Activated CD8-positive, alpha-beta memory T cell treated with anti-CD3 and anti-CD28 coated beads, Interleukin-2, amount 50 U/mL, for 24 hours (primary cell): ENCODE measurements around the gene AHI1.

Experiments used
- DNase-seq: peaks from one replicate; pipeline ENCODE4 v3.0.0-alpha.2; 2020; ENCODE audit errors: extremely low read depth

The AHI1 gene

GRCh38 chr6:135325624-135326424 is 171.7 kb downstream of the AHI1 start:
- no peak for DNase-seq

- DNase-seq, result no peak
Measured at GRCh38 chr6:135324531-135324930, 173.0 kb downstream of the AHI1 start.

GRCh38 chr6:135323979-135324378 is 173.6 kb downstream of the AHI1 start:
- DNase-seq, result no peak

GRCh38 chr6:135323202-135323668 is 174.3 kb downstream of the AHI1 start:
- no peak for DNase-seq

GRCh38 chr6:135322427-135323201 is 174.9 kb downstream of the AHI1 start:
- DNase-seq, result no peak

GRCh38 chr6:135320721-135321621 is 176.6 kb downstream of the AHI1 start:
- no peak for DNase-seq

GRCh38 chr6:135319819-135320218 is 177.7 kb downstream of the AHI1 start:
- DNase-seq, result no peak

GRCh38 chr6:135318738-135319469 is 178.6 kb downstream of the AHI1 start:
- no peak for DNase-seq

- no peak for DNase-seq
Measured at GRCh38 chr6:135314543-135314942, 183.0 kb downstream of the AHI1 start.

- no peak for DNase-seq
Measured at GRCh38 chr6:135311446-135312200, 185.9 kb downstream of the AHI1 start.

- DNase-seq, result no peak
Measured at GRCh38 chr6:135310291-135310690, 187.2 kb downstream of the AHI1 start.

GRCh38 chr6:135306740-135307420 is 190.7 kb downstream of the AHI1 start:
- no peak for DNase-seq

- no peak for DNase-seq
Measured at GRCh38 chr6:135306166-135306565, 191.4 kb downstream of the AHI1 start.

- no peak for DNase-seq
Measured at GRCh38 chr6:135305684-135306083, 191.9 kb downstream of the AHI1 start.

GRCh38 chr6:135304883-135305282 is 192.7 kb downstream of the AHI1 start:
- DNase-seq, result no peak

GRCh38 chr6:135301304-135301703 is 196.2 kb downstream of the AHI1 start:
- DNase-seq, result no peak

- DNase-seq, result no peak
Measured at GRCh38 chr6:135300576-135300975, 197.0 kb downstream of the AHI1 start.

GRCh38 chr6:135299256-135299655 is 198.3 kb downstream of the AHI1 start:
- DNase-seq, result no peak

- DNase-seq, result no peak
Measured at GRCh38 chr6:135298455-135298854, 199.1 kb downstream of the AHI1 start.

- DNase-seq, result no peak
Measured at GRCh38 chr6:135296715-135297114, 200.8 kb downstream of the AHI1 start.
